Ishikawa (cell line): ENCODE data around the gene FAM162A.

ENCODE experiments used
- EGR1 ChIP-seq: IDR thresholded peaks from 2 replicates; pipeline ENCODE4 v1.6.1; 2012
- EP300 ChIP-seq: IDR thresholded peaks from 2 replicates; pipeline ENCODE4 v1.6.1; 2012; ENCODE audit warnings: borderline replicate concordance
- FOXM1 ChIP-seq: IDR thresholded peaks from 2 replicates; pipeline ENCODE4 v1.6.1; 2012; ENCODE audit warnings: low read depth, borderline replicate concordance
- MAX ChIP-seq: IDR thresholded peaks from 2 replicates; pipeline ENCODE4 v1.6.1; 2012
- NFIC ChIP-seq: IDR thresholded peaks from 2 replicates; pipeline ENCODE4 v1.6.1; 2012
- RAD21 ChIP-seq: IDR thresholded peaks from 2 replicates; pipeline ENCODE4 v1.6.1; 2012; ENCODE audit warnings: low read depth
- TAF1 ChIP-seq: IDR thresholded peaks from 2 replicates; pipeline ENCODE4 v1.6.1; 2012; ENCODE audit warnings: low read depth, mild to moderate bottlenecking
- TF ChIP-seq, protein P1 (sequence below): IDR thresholded peaks from 2 replicates; pipeline ENCODE4 v1.6.1; 2012

DNA sequence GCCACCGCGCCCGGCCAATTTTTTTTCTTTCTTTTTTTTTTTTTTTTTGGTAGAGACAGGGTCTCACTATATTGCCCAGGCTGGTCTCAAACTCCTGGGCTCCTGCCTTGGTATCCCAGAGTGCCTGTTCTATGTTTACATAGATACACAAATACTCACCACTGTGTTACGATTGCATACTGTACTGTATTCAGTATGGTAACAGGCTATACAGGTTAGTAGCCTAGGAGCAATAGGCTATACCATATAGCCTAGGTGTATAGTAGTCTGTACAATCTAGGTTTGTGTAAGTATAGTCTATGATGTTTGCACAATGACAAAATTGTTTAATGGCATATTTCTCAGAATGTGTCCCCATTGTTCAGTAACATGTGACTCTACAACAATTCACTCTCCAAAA lies 32.4 kb upstream of the FAM162A start:
- TF ChIP-seq NFIC (no peak), MAX (no peak), EP300 (no peak), TAF1 (no peak), FOXM1 (no peak), RAD21 (no peak), EGR1 (no peak)
- TF ChIP-seq, protein P1, sequence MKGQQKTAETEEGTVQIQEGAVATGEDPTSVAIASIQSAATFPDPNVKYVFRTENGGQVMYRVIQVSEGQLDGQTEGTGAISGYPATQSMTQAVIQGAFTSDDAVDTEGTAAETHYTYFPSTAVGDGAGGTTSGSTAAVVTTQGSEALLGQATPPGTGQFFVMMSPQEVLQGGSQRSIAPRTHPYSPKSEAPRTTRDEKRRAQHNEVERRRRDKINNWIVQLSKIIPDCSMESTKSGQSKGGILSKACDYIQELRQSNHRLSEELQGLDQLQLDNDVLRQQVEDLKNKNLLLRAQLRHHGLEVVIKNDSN: no peak
